ENCODE results near the gene HCN1.

- TF ChIP-seq GATA2 (IDR thresholded peaks at IDR 0.05; ENCODE audit: low read depth, low read length) (no peak), GATA3 (IDR thresholded peaks at IDR 0.05; ENCODE audit: low read depth, low read length) (no peak)
Observed at GRCh38 chr5:45596320-45596719, 99.9 kb downstream of the HCN1 start.

Data from SH-SY5Y (cell line).